NOMO-1 (cell line): Measurements from ENCODE around the gene DUSP1.

Source experiments
- DNase-seq, 2 experiments: peaks; one replicate each; lab custom pipeline; 2025; ENCODE audit not compliant: unreplicated experiment in 2 of 2; lab: John Stamatoyannopoulos, UW

DUSP1 gene

GRCh38 chr5:172727551-172727950 lies 43.4 kb downstream of the DUSP1 start:
- DNase-seq: no peak

GRCh38 chr5:172726966-172727365 lies 44.0 kb downstream of the DUSP1 start:
- no peak for DNase-seq

- DNase-seq: no peak
Observed at GRCh38 chr5:172725785-172726184, 45.2 kb downstream of the DUSP1 start.

GRCh38 chr5:172725273-172725672 lies 45.7 kb downstream of the DUSP1 start:
- DNase-seq: no peak

GRCh38 chr5:172724242-172725183 lies 46.5 kb downstream of the DUSP1 start:
- DNase-seq: no peak

GRCh38 chr5:172723508-172723907 lies 47.5 kb downstream of the DUSP1 start:
- no peak for DNase-seq

GRCh38 chr5:172722327-172722815 lies 48.6 kb downstream of the DUSP1 start:
- DNase-seq: no peak

- no peak for DNase-seq
Observed at GRCh38 chr5:172721455-172722326, 49.3 kb downstream of the DUSP1 start.

GRCh38 chr5:172720655-172721054 lies 50.3 kb downstream of the DUSP1 start:
- DNase-seq: no peak

GRCh38 chr5:172719211-172719610 lies 51.8 kb downstream of the DUSP1 start:
- DNase-seq: no peak

GRCh38 chr5:172718527-172719114 lies 52.4 kb downstream of the DUSP1 start:
- DNase-seq: no peak
